CD4-positive, alpha-beta T cell treated with Interleukin-21 for 1 hour (primary cell): ENCODE measurements around the gene LRP2.

Experiments
- DNase-seq: peaks from one replicate; pipeline ENCODE4 v3.0.0-alpha.2; 2020

LRP2 gene

DNA sequence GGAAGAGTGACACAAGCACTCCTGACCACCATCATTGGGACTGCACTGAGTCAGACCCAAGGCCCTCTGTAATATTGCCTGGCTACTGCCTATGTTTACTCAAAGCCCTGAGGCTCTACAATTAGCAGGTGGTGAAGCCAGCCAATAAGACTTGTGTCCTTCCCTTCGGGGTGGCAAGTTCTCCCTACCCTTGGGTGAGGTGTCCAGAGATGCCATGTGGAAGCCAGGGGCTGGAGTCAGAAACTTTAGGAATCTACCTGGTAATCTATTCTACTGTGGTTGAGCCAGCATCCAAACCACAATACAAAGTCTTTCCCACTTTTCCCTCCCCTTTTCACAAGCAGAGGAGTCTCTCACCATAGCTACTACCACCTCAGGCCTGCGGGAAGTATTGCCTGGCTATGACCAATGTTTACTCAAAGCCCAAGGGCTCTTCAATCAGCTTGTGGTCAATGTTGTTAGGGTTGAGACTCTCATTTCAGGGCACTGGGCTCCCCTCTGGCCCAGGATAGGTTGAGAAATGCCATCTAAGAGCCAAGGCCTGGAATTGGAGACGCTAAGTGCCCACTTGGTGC, 275.4 kb downstream of the LRP2 start:
- DNase-seq = no peak

DNA sequence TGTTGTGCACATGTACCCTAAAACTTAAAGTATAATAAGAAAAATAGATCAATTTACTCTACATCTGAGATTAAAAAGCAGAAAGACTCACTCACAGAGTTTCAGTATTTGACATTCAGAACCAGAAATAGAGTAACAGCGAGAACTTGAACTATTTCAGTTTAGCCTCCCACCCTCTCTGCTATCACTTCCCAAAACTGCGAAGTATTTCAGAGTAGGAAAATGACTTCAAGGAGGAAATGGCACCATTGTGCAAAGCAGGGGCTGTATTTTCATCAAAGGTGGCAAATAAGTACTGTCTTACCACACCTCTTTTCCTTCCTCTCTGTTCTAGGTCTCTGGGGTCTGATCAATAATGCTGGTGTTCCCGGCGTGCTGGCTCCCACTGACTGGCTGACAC, 279.3 kb downstream of the LRP2 start:
- no peak for DNase-seq

DNA sequence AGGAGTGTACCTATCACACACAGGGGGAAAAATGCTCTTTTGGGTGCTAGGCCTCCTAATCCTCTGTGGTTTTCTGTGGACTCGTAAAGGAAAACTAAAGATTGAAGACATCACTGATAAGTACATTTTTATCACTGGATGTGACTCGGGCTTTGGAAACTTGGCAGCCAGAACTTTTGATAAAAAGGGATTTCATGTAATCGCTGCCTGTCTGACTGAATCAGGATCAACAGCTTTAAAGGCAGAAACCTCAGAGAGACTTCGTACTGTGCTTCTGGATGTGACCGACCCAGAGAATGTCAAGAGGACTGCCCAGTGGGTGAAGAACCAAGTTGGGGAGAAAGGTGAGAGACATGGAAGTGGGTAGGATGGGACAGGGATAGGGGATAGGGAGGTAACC, 280.8 kb downstream of the LRP2 start:
- no peak for DNase-seq

DNA sequence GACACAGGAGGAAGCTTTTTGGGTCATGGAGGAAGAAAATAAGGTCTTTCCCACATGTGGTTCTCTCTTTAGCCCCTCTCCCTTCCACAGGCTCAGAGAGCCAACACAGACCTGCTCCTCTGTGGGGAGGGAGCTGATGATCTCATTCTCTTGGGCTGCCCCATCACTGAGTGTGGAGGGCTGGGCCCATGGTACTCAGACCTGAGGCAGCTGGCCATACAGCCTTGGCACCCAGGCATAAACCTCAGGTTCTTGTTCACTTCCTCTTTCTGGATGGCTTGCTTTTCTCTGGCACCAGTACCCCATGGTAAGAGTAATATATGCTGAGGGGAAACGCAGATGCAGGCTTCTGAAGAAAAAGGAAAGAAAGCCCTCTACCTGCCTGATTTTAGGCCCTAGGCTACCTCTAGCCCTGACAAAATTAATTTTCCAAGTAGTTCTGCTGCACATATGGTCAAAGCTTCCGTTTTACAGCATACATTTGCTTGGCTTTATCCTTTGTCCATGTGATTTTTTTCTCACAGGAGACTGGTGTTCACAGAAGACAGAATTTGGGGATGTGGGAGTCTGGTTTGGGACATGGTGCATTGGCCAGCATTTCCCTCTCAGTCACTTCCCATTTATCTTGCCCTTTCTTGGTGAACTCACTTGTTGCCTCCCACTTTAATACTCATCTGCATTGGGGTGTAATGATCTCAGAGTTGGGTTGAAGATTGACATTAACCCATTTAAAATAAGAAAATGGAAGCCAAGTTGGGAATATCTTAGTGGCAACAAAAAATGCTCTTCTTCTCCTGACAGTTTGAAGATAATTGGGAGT, 281.9 kb downstream of the LRP2 start:
- no peak for DNase-seq

DNA sequence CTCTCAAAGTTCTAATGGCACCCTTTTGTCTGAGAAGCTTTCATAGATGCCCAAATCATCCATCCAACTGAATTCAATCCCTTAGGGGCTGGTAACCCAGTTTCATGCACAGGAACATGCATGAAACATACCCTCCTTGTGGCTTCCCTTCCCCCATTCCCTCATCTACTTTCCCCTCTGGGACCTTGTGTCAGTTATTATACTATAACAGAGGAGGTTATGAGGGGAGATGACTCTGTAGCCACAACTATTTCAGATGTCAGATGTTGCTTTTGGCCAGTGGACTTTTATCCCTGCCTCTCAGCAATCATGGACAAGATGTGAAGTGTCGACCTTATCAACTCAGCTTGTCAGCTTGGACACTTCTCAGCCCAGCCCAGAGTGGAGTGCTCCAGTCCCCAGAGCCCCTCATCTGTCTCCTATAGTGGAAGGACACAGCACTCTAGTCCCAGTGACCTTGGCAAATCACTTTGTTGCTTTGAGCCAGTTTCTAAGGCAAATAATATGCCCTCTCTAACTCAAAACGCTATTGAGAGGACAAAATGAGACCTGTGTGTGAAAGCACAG, 284.6 kb downstream of the LRP2 start:
- no peak for DNase-seq
